Breast epithelium (tissue), 3 donors: ENCODE data around the gene MAB21L4.

ENCODE experiments used
- CTCF ChIP-seq, 3 donors: fragments of 450-650 bp; IDR thresholded peaks; one replicate each; pipeline ENCODE4 v1.5.1; 2016 to 2017; ENCODE audit warnings: antibody characterized with exemption in 3 of 3, mild to moderate bottlenecking in 3 of 3, moderate library complexity in 3 of 3
- POLR2A ChIP-seq: fragments of 450-650 bp; IDR thresholded peaks from one replicate; pipeline ENCODE4 v1.6.1; 2016; ENCODE audit warnings: antibody characterized with exemption, mild to moderate bottlenecking, moderate library complexity
- POLR2AphosphoS5 ChIP-seq, 3 donors: sonication (generic); formaldehyde crosslinking; IDR thresholded peaks; one replicate each; pipeline ENCODE4 v1.6.1; 2017; ENCODE audit warnings: antibody characterized with exemption in 3 of 3

- TF ChIP-seq POLR2A (no peak), CTCF (IDR thresholded peaks at IDR 0.05) (no peak), POLR2AphosphoS5 (IDR thresholded peaks at IDR 0.05) (no peak)
Observed at GRCh38 chr2:240919786-240920782, 24.1 kb upstream of the MAB21L4 start.
